SK-N-MC (cell line): Measurements from ENCODE around the gene ASB6.

Source experiments
- EZH2 ChIP-seq: fragments of 200-600 bp; sonication (generic); IDR thresholded peaks from one replicate; pipeline ENCODE4 v1.6.1; 2017; ENCODE audit warnings: antibody characterized with exemption
- POLR2AphosphoS5 ChIP-seq: IDR thresholded peaks from 2 replicates; pipeline ENCODE4 v1.6.1; 2012; ENCODE audit warnings: mild to moderate bottlenecking, low read depth, low read length, borderline replicate concordance

DNA sequence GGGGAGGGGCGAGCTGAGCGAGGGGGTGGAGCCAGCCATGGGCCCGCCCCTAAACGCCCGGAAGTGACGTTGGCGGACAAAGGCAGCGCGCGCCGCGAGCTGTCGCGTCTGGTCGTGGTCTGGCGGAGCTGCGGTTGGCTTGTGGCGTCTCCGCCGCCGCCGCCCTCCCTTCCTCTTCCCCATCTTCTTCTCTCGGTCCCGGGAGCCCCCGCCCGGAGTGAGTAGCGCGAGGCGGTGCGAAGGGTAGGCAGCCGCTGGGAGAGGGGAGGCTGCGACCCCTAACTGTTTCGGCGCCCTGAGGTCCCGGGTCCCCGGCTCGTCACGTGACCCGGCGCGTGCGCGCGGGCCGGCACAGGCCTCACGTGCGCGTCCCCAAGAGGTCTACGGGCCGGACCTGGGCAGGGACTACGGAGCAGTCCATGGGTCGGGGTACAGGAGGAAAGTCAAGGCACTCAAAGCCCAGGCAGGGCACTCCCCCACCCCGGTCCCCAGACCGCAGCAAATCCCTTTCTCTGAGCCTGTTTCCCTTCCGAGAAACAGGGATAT, 15.8 kb downstream of the ASB6 start, which contains the start of gene NTMT1:
- TF ChIP-seq EZH2: no peak
- TF ChIP-seq POLR2AphosphoS5: peak; percentile 97
